ENCODE data around the gene ZBP1. TPM values are rescaled to one million over a fixed set of nuclear protein-coding genes. Genes with fewer than 3 reads are reported as not detected.

ZBP1 gene
- total RNA-seq, 4 donors from 2014 or later, result 0.08 to 1.7 (median 0.23) TPM

DNA sequence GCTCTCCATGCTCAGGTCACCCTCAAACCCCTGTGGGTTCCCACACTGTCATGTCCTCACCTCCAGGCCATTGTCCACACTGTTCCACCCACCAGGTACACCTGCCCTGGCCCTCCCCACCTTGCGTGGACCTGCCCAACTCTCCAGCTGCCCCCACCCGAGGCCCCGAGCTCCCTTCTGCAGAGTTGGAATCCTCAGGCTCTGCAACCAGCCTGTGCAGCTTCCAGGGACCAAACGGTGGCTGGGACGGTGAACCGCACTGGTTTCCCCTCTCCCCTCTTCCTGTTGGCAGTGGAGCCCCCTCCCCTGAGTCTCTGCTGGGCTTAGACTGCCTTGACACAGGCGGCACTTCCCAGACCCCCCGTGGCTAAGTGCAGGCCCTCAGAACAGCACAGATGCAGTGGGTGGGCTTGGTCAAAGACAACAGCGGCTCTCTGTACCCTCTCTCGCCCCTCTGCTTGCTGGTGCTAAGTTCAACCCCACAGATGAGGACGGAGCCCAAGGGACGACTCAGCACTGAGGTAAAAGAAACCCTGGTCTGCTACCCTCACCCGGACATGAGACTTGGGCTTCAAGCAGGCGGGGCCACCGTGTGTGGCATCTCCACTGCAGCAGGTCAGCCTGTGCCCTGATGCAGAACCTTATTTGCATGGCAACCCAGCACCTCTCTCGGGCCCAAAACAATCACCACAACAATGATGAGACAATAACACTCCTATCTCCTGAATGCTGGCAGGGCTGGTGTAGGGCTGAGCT lies 11.0 kb downstream of the ZBP1 start:
- H3K4me1 ChIP-seq, result no peaks in the 10 kb centered on the region
- TF ChIP-seq POLR2A (IDR thresholded peaks at IDR 0.05), result no peak
- TF ChIP-seq, protein P1, sequence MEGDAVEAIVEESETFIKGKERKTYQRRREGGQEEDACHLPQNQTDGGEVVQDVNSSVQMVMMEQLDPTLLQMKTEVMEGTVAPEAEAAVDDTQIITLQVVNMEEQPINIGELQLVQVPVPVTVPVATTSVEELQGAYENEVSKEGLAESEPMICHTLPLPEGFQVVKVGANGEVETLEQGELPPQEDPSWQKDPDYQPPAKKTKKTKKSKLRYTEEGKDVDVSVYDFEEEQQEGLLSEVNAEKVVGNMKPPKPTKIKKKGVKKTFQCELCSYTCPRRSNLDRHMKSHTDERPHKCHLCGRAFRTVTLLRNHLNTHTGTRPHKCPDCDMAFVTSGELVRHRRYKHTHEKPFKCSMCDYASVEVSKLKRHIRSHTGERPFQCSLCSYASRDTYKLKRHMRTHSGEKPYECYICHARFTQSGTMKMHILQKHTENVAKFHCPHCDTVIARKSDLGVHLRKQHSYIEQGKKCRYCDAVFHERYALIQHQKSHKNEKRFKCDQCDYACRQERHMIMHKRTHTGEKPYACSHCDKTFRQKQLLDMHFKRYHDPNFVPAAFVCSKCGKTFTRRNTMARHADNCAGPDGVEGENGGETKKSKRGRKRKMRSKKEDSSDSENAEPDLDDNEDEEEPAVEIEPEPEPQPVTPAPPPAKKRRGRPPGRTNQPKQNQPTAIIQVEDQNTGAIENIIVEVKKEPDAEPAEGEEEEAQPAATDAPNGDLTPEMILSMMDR (IDR thresholded peaks at IDR 0.05), result no peak
- no peak overlapping the region for H3K27ac ChIP-seq
- peaks cover 0 to 31% (median 0%) of the 10 kb centered on the region in 4 donors for H3K27me3 ChIP-seq
- 61 to 84% methylated on average over 7 to 12 of the region's 16 CpGs for WGBS, 2 donors
- intact Hi-C loops (cut with DNase I), result no loop called here
- no peak overlapping the region for H3K4me3 ChIP-seq
- no peaks in the 10 kb centered on the region for H3K36me3 ChIP-seq
- DNase-seq, result no peak
- H3K9me3 ChIP-seq, result no peaks in the 10 kb centered on the region

DNA sequence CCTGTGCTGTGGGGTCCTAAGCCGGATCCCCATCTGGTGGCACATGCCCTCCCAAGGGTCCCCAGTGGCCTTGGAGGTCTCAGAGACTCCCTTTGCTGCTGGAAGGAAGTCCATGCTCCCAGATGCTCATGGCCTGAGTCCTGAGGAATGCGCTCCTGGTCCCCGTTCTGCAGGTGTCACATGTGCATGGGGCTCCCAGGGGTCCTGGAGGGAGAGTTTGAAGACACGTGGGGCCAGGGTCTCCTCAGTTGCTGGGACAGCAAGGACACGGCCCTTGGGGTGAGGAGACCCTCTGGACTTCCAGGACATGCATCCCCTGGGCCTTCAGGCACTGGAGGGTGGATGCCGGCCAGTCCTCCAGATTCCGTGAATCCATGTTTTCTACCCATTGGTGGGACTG lies 11.7 kb downstream of the ZBP1 start:
- WGBS, 2 donors, result 80 to 100% methylated on average over 2 to 3 of the region's 7 CpGs
- no peak for DNase-seq
- intact Hi-C loops (cut with DNase I), result no loop called here
- H3K27me3 ChIP-seq, result peaks cover 0 to 31% (median 0%) of the 10 kb centered on the region in 4 donors
- H3K36me3 ChIP-seq, result no peaks in the 10 kb centered on the region
- no peak for TF ChIP-seq POLR2A (IDR thresholded peaks at IDR 0.05)
- TF ChIP-seq, protein P1 (IDR thresholded peaks at IDR 0.05), result no peak
- H3K27ac ChIP-seq, result no peak overlapping the region
- no peaks in the 10 kb centered on the region for H3K9me3 ChIP-seq
- H3K4me3 ChIP-seq, result no peak overlapping the region
- no peaks in the 10 kb centered on the region for H3K4me1 ChIP-seq

DNA sequence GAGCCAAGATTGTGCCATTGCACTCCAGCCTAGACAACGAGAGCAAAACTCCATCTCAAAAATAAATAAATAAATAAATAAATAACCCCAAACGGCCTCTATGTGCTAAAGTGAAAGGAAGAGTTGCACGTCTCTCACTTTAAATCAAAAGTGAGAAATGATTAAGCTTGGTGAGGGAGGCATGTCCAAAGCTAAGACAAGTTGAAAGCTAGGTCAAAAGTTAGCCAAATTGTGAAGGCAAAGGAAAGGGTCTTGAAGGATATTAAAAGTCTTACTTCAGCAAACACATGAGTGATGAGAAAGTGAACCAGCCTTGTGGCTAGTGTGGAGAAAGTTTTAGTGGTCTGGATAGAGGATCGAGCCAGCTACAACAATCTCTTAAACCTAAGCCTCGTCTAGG lies 14.3 kb downstream of the ZBP1 start:
- 60 to 79% methylated on average over 5 of the region's 5 CpGs for WGBS, 2 donors
- Histone ChIP-seq H3K36me3 (no peaks in the 10 kb centered on the region), H3K9me3 (no peaks in the 10 kb centered on the region), H3K27ac (no peak overlapping the region), H3K4me3 (no peak overlapping the region), H3K27me3 (peaks cover 0 to 32% (median 0%) of the 10 kb centered on the region in 4 donors), H3K4me1 (no peaks in the 10 kb centered on the region)
- intact Hi-C loops (cut with DNase I), result no loop called here
- DNase-seq, result no peak
- no peak for TF ChIP-seq POLR2A (IDR thresholded peaks at IDR 0.05)
- TF ChIP-seq, protein P1 (IDR thresholded peaks at IDR 0.05), result no peak

DNA sequence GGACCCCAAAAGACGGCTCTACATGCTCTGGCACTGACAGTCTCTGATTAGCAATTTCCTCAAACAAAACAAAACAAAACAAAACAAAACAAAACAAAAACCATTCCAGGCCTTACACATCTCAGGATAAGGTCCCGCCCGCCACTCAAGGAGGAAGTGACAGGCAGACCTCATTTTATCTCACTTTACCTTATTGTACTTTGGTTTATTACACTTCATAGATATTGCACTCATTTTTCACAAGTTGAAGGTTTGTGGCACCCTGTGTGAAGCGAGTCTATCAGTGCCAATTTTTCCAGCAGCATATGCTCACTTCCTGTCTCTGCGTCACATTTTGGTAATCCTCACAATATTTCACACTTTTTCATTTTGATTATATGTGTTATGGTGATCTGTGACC lies 15.2 kb downstream of the ZBP1 start:
- no peak overlapping the region for H3K4me3 ChIP-seq
- no peak for DNase-seq
- H3K36me3 ChIP-seq, result no peaks in the 10 kb centered on the region
- whole genome bisulfite sequencing, 2 donors, result 74 to 90% methylated on average over 5 of the region's 5 CpGs
- intact Hi-C loops (cut with DNase I), result no loop called here
- no peaks in the 10 kb centered on the region for H3K9me3 ChIP-seq
- H3K27ac ChIP-seq, result no peak overlapping the region
- no peak for TF ChIP-seq POLR2A (IDR thresholded peaks at IDR 0.05)
- H3K4me1 ChIP-seq, result no peaks in the 10 kb centered on the region
- H3K27me3 ChIP-seq, result peaks cover 0 to 25% (median 0%) of the 10 kb centered on the region in 4 donors

DNA sequence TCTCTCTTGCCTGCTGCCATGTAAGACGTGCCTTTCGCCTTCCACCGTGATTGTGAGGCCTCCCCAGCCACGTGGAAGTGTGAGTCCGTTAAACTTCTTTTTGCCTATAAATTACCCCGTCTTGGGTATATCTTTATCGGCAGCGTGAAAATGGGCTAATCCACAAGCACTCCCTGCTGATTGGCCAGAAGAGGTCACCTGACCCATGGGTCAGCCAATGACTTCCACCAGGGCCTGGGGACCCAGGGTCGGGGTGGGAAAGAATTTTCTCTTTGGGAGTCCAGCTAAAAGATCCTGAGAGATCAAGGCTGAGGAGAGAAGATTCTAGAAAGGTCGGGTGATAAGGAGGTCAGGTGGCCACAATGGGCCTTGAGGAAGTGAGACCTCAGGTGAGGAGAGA lies 17.1 kb downstream of the ZBP1 start:
- 60 to 79% methylated on average over 3 to 10 of the region's 10 CpGs for WGBS, 2 donors
- Histone ChIP-seq H3K36me3 (no peaks in the 10 kb centered on the region), H3K27me3 (peaks cover 0 to 7% (median 0%) of the 10 kb centered on the region in 4 donors), H3K9me3 (no peaks in the 10 kb centered on the region), H3K27ac (no peak overlapping the region), H3K4me1 (no peaks in the 10 kb centered on the region), H3K4me3 (no peak overlapping the region)
- intact Hi-C loops (cut with DNase I), result no loop called here
- no peak for TF ChIP-seq POLR2A (IDR thresholded peaks at IDR 0.05)
- TF ChIP-seq, protein P1 (IDR thresholded peaks at IDR 0.05), result no peak
- no peak for DNase-seq
